HCT116 (cell line): ENCODE data around the gene CLEC14A. TPM values are rescaled to one million over a fixed set of nuclear protein-coding genes. Genes with fewer than 3 reads are reported as not detected.

Experiments
- ATAC-seq: fragments of 200-7000 bp; cut with Tn5 transposase; 2 replicates; pipeline ENCODE4 v1.9.1; 2020; ENCODE audit warnings: mild to moderate bottlenecking, moderate library complexity
- BruUV-seq: library from RNA; stranded (reverse); fragments of 400-500 nt; replicated peaks from 2 replicates; lab custom pipeline; 2021; lab: Mats Ljungman, UMichigan
- CTCF ChIA-PET: fragments of 300-600 bp; sonication (Branson Sonifier 250); formaldehyde crosslinking; loops from one replicate; lab custom pipeline; 2021; ENCODE audit warnings: antibody characterized with exemption; lab: Charles Lee
- POLR2A ChIA-PET: fragments of 300-600, 350-600 bp; sonication (Branson Sonifier 250); formaldehyde crosslinking; loops from one replicate; lab custom pipeline; 2021; ENCODE audit warnings: antibody characterized with exemption; lab: Charles Lee
- RAD21 ChIA-PET, 2 experiments: fragments of 300-600 bp; sonication (Branson Sonifier 250); formaldehyde crosslinking; loops; one replicate each; lab custom pipeline; 2023; ENCODE audit warnings: low total read pairs in 2 of 2; ENCODE audit not compliant: uncharacterized antibody in 2 of 2, unreplicated experiment in 2 of 2, low non-redundant PET in 1 of 2; lab: Charles Lee
- DNase-seq: peaks from one replicate; pipeline ENCODE4 v3.0.0-alpha.2; 2010; ENCODE audit warnings: low read depth, low spot score
- H2AFZ ChIP-seq: fragments of 200-600 bp; shearing (Covaris generic), sonication (generic); 2 replicates; pipeline ENCODE4 v1.6.1; 2017; ENCODE audit warnings: low read depth, mixed run types, mixed read lengths, antibody characterized with exemption, low read length; ENCODE audit not compliant: poor library complexity, severe bottlenecking
- H3K27ac ChIP-seq: 2 replicates; pipeline ENCODE4 v1.5.1; 2012; ENCODE audit warnings: low read depth, low read length
- H3K27me3 ChIP-seq: fragments of 200-600 bp; sonication (generic); 2 replicates; pipeline ENCODE4 v1.6.1; 2016; ENCODE audit warnings: mixed run types, low read length, mixed read lengths; ENCODE audit not compliant: insufficient read depth
- H3K36me3 ChIP-seq, 2 experiments: fragments of 200-500 bp in 1 of 2; fragments of 200-600 bp in 1 of 2; sonication (Bioruptor generic) in 1 of 2; sonication (generic) in 1 of 2; 2 replicates each; pipeline versions ENCODE4 v1.5.1 to v1.6.1; 2014 to 2016; ENCODE audit warnings: low read length in 2 of 2, inconsistent platforms in 1 of 2, mixed read lengths in 1 of 2, mixed run types in 1 of 2; ENCODE audit not compliant: insufficient read depth in 2 of 2, control insufficient read depth in 1 of 2
- H3K4me1 ChIP-seq, 2 experiments: fragments of 200-600 bp in 1 of 2; sonication (generic) in 1 of 2; 2 replicates each; pipeline versions ENCODE4 v1.5.1 to v1.6.1; 2012 to 2017; ENCODE audit warnings: low read length in 2 of 2, inconsistent platforms in 1 of 2, mild to moderate bottlenecking in 1 of 2, mixed read lengths in 1 of 2, mixed run types in 1 of 2, moderate library complexity in 1 of 2; ENCODE audit not compliant: insufficient read depth in 2 of 2, control insufficient read depth in 1 of 2
- H3K4me2 ChIP-seq: fragments of 200-600 bp; sonication (generic); 2 replicates; pipeline ENCODE4 v1.6.1; 2017; ENCODE audit warnings: mixed run types, low read length, mixed read lengths
- H3K4me3 ChIP-seq, 2 experiments: fragments of 200-600 bp in 1 of 2; sonication (generic) in 1 of 2; replicated peaks in 1 of 2; 2 replicates each; pipeline ENCODE4 v1.5.1; 2011 to 2016; ENCODE audit warnings: low read length in 2 of 2, control low read depth in 1 of 2, low read depth in 1 of 2, mild to moderate bottlenecking in 1 of 2, mixed read lengths in 1 of 2, mixed run types in 1 of 2
- H3K79me2 ChIP-seq: fragments of 200-600 bp; sonication (generic); 2 replicates; pipeline ENCODE4 v1.6.1; 2017; ENCODE audit warnings: mild to moderate bottlenecking, mixed run types, low read length, moderate library complexity, mixed read lengths; ENCODE audit not compliant: insufficient read depth
- H3K9ac ChIP-seq: fragments of 200-600 bp; sonication (generic); 2 replicates; pipeline ENCODE4 v1.6.1; 2016; ENCODE audit warnings: low read length, mixed read lengths
- H3K9me2 ChIP-seq: fragments of 200-600 bp; sonication (generic), shearing (Covaris generic); 2 replicates; pipeline ENCODE4 v1.6.1; 2017; ENCODE audit warnings: mixed run types, mild to moderate bottlenecking, moderate library complexity; ENCODE audit not compliant: insufficient read depth
- H3K9me3 ChIP-seq, 2 experiments: fragments of 200-500 bp in 1 of 2; fragments of 200-600 bp in 1 of 2; sonication (Bioruptor generic) in 1 of 2; sonication (generic) in 1 of 2; 2 replicates each; pipeline ENCODE4 v1.6.1; 2014 to 2017; ENCODE audit warnings: low read length in 2 of 2, mixed read lengths in 2 of 2, inconsistent platforms in 1 of 2, low read depth in 1 of 2, mild to moderate bottlenecking in 1 of 2, mixed run types in 1 of 2, moderate library complexity in 1 of 2; ENCODE audit not compliant: control insufficient read depth in 1 of 2, insufficient read depth in 1 of 2
- H4K20me1 ChIP-seq: fragments of 200-600 bp; sonication (generic), shearing (Covaris generic); 2 replicates; pipeline ENCODE4 v1.6.1; 2017; ENCODE audit warnings: mixed run types, mild to moderate bottlenecking, moderate library complexity; ENCODE audit not compliant: insufficient read depth
- CBX3 ChIP-seq: IDR thresholded peaks from 2 replicates; pipeline ENCODE4 v1.6.1; 2012; ENCODE audit warnings: low read depth
- ELF1 ChIP-seq: IDR thresholded peaks from 2 replicates; pipeline ENCODE4 v1.6.1; 2012; ENCODE audit warnings: low read depth, borderline replicate concordance
- FOSL1 ChIP-seq: IDR thresholded peaks from 2 replicates; pipeline ENCODE4 v1.6.1; 2012; ENCODE audit warnings: low read depth
- JUND ChIP-seq: IDR thresholded peaks from 2 replicates; pipeline ENCODE4 v1.6.1; 2012
- ZBTB33 ChIP-seq: IDR thresholded peaks from 2 replicates; pipeline ENCODE4 v1.6.1; 2011; ENCODE audit warnings: mild to moderate bottlenecking, low read length, moderate library complexity; ENCODE audit not compliant: insufficient replicate concordance; ENCODE audit errors: extremely low read depth
- ZFX ChIP-seq: fragments of 450-650 bp; IDR thresholded peaks from 2 replicates; pipeline ENCODE4 v1.6.1; 2017
- ZNF274 ChIP-seq: fragments of 200-500 bp; sonication (Bioruptor generic); IDR thresholded peaks from 2 replicates; pipeline ENCODE4 v1.6.1; 2014; ENCODE audit warnings: mild to moderate bottlenecking, low read depth, low read length, inconsistent platforms
- intact Hi-C: fragments of 100-400 bp; cut with micrococcal nuclease; formaldehyde crosslinking; loops from 2 replicates; pipeline ENCODE4 v1.10.0; 2022
- total RNA-seq: library from RNA; stranded (reverse); gene quantifications from one replicate; pipeline ENCODE4 v1.2.1, GENCODE V29; 2021; ENCODE audit not compliant: unreplicated experiment
- TF ChIP-seq, protein P1 (sequence below): IDR thresholded peaks from 2 replicates; pipeline ENCODE4 v1.6.1; 2012; ENCODE audit warnings: low read depth
- TF ChIP-seq, protein P2 (sequence below), 3 experiments: fragments of 200-600 bp in 1 of 3; sonication (generic) in 1 of 3; IDR thresholded peaks in 2 of 3; conservative IDR thresholded peaks in 1 of 3; 2 replicates each; pipeline ENCODE4 v1.5.1; 2012 to 2017; ENCODE audit warnings: low read depth in 2 of 3, low read length in 2 of 3, antibody characterized with exemption in 1 of 3, borderline replicate concordance in 1 of 3, control low read depth in 1 of 3, mild to moderate bottlenecking in 1 of 3, mixed read lengths in 1 of 3, mixed run types in 1 of 3, moderate library complexity in 1 of 3; ENCODE audit not compliant: insufficient read depth in 1 of 3

CLEC14A gene
- total RNA-seq, 1 experiment from 2014 or later, result 0.10 TPM

DNA sequence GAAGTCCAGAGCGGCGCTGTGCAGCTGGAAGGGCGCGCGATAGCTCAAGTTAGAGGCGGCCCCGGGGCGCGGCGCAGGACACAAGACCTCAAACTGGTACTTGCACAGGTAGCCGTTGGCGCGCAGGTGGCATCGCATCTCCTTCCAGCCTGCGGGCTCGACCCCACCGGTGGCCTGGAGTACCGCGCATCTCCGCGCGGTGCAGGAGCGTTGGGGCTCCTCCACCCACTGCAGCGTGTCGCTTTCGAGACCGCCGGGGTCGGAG lies 553 bp downstream of the CLEC14A start:
- DNase-seq (no peak), ATAC-seq (no peak)
- ChIA-PET CTCF (no interaction called here), POLR2A (no interaction called here), RAD21 (no interaction called here)
- no peaks in the 10 kb centered on the region for H3K4me1 ChIP-seq
- H3K79me2 ChIP-seq, result no peaks in the 10 kb centered on the region
- intact Hi-C loops, result no loop called here
- no peaks in the 10 kb centered on the region for H4K20me1 ChIP-seq
- no peaks in the 10 kb centered on the region for H3K27me3 ChIP-seq
- H3K4me3 ChIP-seq, result no peak overlapping the region
- no peaks in the 10 kb centered on the region for H3K36me3 ChIP-seq
- H3K9ac ChIP-seq, result no peak overlapping the region
- H3K9me2 ChIP-seq, result no peaks in the 10 kb centered on the region
- peaks cover 0 to 3% of the 10 kb centered on the region in 2 experiments; a peak in 1 of 4 replicates for H3K9me3 ChIP-seq
- H2AFZ ChIP-seq, result no peak overlapping the region
- TF ChIP-seq ZFX (no peak), CBX3 (no peak), JUND (no peak)
- TF ChIP-seq, protein P1, sequence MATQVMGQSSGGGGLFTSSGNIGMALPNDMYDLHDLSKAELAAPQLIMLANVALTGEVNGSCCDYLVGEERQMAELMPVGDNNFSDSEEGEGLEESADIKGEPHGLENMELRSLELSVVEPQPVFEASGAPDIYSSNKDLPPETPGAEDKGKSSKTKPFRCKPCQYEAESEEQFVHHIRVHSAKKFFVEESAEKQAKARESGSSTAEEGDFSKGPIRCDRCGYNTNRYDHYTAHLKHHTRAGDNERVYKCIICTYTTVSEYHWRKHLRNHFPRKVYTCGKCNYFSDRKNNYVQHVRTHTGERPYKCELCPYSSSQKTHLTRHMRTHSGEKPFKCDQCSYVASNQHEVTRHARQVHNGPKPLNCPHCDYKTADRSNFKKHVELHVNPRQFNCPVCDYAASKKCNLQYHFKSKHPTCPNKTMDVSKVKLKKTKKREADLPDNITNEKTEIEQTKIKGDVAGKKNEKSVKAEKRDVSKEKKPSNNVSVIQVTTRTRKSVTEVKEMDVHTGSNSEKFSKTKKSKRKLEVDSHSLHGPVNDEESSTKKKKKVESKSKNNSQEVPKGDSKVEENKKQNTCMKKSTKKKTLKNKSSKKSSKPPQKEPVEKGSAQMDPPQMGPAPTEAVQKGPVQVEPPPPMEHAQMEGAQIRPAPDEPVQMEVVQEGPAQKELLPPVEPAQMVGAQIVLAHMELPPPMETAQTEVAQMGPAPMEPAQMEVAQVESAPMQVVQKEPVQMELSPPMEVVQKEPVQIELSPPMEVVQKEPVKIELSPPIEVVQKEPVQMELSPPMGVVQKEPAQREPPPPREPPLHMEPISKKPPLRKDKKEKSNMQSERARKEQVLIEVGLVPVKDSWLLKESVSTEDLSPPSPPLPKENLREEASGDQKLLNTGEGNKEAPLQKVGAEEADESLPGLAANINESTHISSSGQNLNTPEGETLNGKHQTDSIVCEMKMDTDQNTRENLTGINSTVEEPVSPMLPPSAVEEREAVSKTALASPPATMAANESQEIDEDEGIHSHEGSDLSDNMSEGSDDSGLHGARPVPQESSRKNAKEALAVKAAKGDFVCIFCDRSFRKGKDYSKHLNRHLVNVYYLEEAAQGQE, result no peak
- no TSS peak for BruUV-seq
- H3K27ac ChIP-seq, result no peak overlapping the region
- H3K4me2 ChIP-seq, result no peak overlapping the region

DNA sequence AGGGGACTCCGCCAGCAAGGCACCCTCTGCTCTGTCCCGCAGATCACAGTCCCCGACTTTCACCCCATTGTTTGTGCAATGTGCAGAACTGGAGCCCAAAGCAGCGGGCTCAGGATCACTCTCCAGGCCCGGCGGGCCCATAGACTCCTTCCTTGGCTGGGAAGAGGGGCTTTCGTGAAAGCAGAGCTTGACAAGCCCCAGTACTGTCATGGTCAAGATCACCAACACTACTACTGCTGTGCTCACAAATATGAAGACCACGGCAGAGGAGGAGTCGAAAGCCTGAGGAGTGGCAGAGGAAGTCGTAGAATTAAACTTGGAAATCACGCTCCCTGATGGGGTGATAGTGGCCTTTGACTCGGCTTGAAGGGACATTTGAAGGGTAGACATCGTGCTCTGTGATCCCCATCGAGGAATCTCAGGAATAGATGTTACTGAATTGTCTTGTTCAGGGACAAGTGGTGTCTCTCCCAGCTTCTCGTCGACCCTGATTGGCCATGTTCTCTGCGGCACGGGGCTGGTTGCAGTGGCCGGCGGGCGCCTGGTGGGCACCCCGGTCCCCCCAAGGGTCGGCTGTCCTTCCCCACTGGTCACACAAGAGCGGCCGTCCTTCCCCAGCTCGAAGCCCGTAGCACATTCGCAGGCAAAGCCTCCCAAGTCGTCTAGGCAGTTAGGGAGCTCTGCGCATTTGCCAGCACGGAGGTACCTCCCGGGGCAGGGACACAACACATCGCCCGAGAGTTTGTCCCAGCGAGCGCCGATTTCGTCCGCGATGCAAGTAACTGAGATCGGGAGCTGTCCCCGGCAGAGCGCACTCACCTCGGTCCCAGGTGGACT lies 1.1 kb downstream of the CLEC14A start:
- ATAC-seq (no peak), DNase-seq (no peak)
- Histone ChIP-seq H3K36me3 (no peaks in the 10 kb centered on the region), H3K9me2 (no peaks in the 10 kb centered on the region), H3K79me2 (no peaks in the 10 kb centered on the region), H3K27ac (no peak overlapping the region), H4K20me1 (no peaks in the 10 kb centered on the region), H3K9ac (no peak overlapping the region), H3K4me3 (no peak overlapping the region), H3K4me1 (no peaks in the 10 kb centered on the region), H2AFZ (no peak overlapping the region), H3K27me3 (no peaks in the 10 kb centered on the region), H3K4me2 (no peak overlapping the region), H3K9me3 (no peaks in the 10 kb centered on the region; a peak in 1 of 4 replicates)
- ChIA-PET RAD21 (no interaction called here), CTCF (no interaction called here), POLR2A (no interaction called here)
- intact Hi-C loops, result no loop called here
- BruUV-seq, result no TSS peak
- TF ChIP-seq JUND (no peak), ZBTB33 (no peak), ELF1 (no peak), ZNF274 (no peak), FOSL1 (no peak)
- TF ChIP-seq, protein P2, sequence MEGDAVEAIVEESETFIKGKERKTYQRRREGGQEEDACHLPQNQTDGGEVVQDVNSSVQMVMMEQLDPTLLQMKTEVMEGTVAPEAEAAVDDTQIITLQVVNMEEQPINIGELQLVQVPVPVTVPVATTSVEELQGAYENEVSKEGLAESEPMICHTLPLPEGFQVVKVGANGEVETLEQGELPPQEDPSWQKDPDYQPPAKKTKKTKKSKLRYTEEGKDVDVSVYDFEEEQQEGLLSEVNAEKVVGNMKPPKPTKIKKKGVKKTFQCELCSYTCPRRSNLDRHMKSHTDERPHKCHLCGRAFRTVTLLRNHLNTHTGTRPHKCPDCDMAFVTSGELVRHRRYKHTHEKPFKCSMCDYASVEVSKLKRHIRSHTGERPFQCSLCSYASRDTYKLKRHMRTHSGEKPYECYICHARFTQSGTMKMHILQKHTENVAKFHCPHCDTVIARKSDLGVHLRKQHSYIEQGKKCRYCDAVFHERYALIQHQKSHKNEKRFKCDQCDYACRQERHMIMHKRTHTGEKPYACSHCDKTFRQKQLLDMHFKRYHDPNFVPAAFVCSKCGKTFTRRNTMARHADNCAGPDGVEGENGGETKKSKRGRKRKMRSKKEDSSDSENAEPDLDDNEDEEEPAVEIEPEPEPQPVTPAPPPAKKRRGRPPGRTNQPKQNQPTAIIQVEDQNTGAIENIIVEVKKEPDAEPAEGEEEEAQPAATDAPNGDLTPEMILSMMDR (IDR thresholded peaks at IDR 0.05 in 2 of 3, conservative IDR thresholded peaks at IDR 0.05 in 1 of 3; ENCODE audit: borderline replicate concordance in 1 of 3, insufficient read depth in 1 of 3, low read depth in 2 of 3, low read length in 2 of 3), result no peak
